Stimulated activated CD8-positive, alpha-beta memory T cell treated with anti-CD3 and anti-CD28 coated beads, Interleukin-4, amount 100 ng/mL, for 24 hours (primary cell): ENCODE data around the gene POLR1F.

Source experiments
- DNase-seq: peaks from one replicate; pipeline ENCODE4 v3.0.0-alpha.2; 2020; ENCODE audit warnings: low read depth

POLR1F gene

DNA sequence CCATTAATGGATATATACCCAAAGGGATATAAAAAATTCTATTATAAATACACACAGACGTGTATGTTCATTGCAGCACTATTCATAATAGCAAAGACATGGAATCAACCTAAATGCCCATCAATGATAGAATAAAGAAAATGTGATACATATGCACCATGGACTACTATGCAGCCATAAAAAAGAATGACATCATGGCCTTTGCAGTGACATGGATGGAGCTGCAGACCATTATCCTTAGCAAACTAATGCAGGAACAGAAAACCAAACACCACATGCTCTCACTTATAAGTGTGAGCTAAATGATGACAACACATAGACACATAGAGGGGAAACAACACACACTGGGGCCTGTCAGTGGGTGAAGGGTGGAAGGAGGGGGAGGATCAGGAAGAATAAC lies 33.0 kb downstream of the POLR1F start:
- no peak for DNase-seq

DNA sequence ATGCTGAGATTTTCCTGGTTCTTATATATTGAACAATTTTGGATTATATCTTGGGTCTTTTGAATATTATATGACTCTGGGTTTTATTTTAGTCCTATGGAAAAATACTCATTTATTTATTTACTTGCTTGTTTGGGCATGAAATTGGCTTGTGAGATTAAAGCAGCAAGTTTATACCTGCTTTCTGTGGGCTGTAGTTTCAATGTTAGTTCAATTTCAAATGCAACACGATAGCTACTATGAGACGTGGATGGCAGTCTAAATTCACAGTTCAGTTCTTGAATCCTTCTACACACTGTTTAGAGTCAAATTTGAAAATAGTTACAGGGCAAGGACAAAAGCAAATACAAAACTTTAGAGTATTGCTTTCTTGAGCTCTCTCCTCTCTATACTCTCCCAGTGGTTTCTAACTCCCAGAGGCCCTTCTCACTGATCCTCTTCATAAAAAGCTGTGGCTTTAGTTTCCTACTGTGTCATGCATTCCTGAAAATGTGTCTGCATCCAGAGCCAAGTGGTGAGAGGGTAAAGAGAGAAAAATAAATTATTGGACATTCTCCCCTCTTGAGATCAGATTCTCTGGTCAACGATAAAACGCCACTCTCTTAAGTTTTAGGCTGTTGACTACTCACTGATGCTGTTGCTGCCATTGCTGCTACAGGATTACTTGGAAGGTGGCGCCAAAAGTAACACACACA lies 34.4 kb downstream of the POLR1F start:
- DNase-seq, result no peak

DNA sequence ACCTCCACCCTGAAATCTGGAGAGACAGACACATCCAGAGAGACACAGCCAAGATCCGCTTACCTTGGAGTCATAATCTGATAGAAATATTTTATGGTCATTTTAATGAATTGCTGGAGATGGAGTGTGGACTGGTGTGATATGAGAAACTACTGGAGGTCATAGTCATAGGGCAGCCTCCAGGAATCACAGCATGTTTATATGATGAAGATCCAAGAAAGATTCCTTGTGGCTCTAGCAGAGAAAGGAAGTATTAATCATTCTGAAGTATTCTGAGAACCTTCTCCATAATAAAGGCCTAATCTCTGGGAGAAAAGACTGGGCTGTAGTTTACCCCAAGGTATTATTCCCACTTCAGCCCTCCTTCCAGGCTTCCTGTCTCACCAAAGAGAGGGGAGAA lies 38.0 kb downstream of the POLR1F start:
- DNase-seq, result no peak

DNA sequence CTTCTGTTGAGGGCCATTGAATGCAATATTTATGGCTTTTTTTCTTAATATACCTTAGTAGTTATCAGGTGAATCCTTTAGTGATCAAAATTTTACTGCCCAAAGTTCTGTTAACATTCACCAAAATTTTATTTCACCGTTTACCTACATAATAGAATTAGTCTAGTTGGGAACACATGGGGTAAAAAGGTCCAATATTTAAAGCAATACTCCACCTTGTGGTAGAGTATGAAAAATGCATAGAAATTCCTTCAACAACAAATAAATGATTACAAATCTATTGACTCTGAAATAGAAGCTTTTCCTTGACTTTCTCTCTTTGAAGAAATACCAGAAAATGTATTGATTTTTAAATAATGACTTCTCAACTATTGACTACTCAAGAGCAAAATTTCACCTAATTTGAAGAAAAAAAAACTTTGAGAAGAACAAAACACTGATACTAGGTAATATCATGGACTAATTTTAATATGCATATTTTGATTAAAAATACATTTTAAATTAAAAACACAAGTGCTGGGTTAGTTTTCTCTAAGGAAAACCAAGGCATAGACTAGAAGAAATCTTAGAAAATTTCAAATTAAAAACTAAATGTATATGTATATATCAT lies 43.3 kb downstream of the POLR1F start:
- no peak for DNase-seq

DNA sequence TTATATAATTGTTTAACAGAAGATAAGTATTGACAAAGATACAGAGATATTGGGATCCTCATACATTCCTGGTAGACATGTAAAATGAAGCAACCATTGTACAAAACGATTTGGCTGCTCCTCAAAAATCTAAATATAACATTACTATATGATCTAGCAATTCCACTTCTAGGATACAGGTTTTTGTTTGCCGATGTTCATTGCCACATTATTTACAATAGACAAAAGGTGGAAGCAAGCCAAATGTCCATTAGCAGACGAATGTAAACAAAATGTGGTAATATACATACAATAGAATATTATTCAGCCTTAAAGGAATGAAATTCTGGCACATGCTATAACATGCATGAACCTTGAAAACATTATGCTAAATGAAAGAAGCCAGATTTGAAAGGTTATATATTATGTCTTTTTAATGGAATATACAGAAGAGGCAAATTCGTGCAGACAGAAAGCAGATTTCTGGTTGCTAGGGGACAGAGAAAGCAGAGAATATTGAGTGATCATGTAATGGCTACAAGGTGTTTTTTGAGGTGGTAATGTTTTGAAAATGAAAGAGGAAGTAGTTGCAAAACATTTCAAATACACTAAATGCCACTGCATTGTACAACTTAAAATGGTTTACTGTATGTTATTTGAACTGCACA lies 44.9 kb downstream of the POLR1F start:
- DNase-seq, result no peak

DNA sequence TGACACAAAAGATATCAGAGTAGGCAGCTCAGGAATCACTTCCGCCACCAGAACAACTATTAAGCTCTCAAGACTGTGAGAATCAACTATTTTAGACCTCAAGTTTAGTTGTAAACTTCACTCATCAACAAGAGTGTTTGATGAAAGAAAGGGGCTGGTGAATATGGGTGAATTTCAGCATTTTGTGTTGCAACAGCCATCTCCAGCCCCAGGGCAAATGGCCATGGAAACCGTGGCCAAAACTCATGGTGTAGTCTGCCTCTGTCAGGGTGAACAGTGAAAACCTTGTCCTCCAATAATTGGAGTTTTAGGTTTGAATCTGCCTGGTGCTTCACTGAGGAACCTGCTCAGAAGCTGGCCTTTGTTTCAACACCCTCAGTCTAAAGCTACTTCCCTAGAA lies 60.0 kb downstream of the POLR1F start:
- no peak for DNase-seq
